Keratinocyte (primary cell): ENCODE measurements around the gene LMCD1. TPM values are rescaled to one million over a fixed set of nuclear protein-coding genes. Genes with fewer than 3 reads are reported as not detected.

Source experiments
- DNase-seq: peaks from one replicate; pipeline ENCODE4 v3.0.0-alpha.2; 2011; ENCODE audit warnings: low read depth, missing footprints, low spot score
- FAIRE-seq: peaks from 2 replicates; lab custom pipeline; 2011; peaks lifted over from hg19 to GRCh38; lab: Jason Lieb, UNC
- H2AFZ ChIP-seq: 2 replicates; pipeline ENCODE4 v1.6.0; 2012; ENCODE audit warnings: low read length, control low read depth, inconsistent platforms; ENCODE audit not compliant: control insufficient read depth
- H3K27ac ChIP-seq: 2 replicates; pipeline ENCODE4 v1.5.1; 2011; ENCODE audit warnings: low read length; ENCODE audit not compliant: control insufficient read depth, insufficient read depth
- H3K27me3 ChIP-seq: 3 replicates; pipeline ENCODE4 v1.6.0; 2011; ENCODE audit warnings: low read length; ENCODE audit not compliant: control insufficient read depth, insufficient read depth; ENCODE audit errors: extremely low read depth
- H3K36me3 ChIP-seq, 2 experiments: 2 replicates in 1 of 2; 3 replicates in 1 of 2; pipeline ENCODE4 v1.5.1; 2011; ENCODE audit warnings: low read length in 2 of 2, mild to moderate bottlenecking in 1 of 2; ENCODE audit not compliant: control insufficient read depth in 2 of 2, insufficient read depth in 2 of 2; ENCODE audit errors: extremely low read depth in 1 of 2
- H3K4me1 ChIP-seq: 3 replicates; pipeline ENCODE4 v1.5.1; 2011; ENCODE audit warnings: low read length; ENCODE audit not compliant: control insufficient read depth, insufficient read depth; ENCODE audit errors: extremely low read depth
- H3K4me2 ChIP-seq: 3 replicates; pipeline ENCODE4 v1.6.0; 2011; ENCODE audit warnings: low read depth, low read length; ENCODE audit not compliant: control insufficient read depth, insufficient read depth; ENCODE audit errors: extremely low read depth
- H3K4me3 ChIP-seq, 3 experiments: fragments of 200-600 bp in 1 of 3; sonication (generic) in 1 of 3; 2 replicates in 2 of 3; 3 replicates in 1 of 3; pipeline ENCODE4 v1.5.1; 2011 to 2016; ENCODE audit warnings: low read length in 3 of 3, mild to moderate bottlenecking in 3 of 3, control low read depth in 2 of 3, inconsistent platforms in 1 of 3, low read depth in 1 of 3, mixed read lengths in 1 of 3, mixed run types in 1 of 3, moderate library complexity in 1 of 3; ENCODE audit not compliant: control insufficient read depth in 2 of 3, insufficient read depth in 2 of 3; ENCODE audit errors: extremely low read depth in 1 of 3
- H3K79me2 ChIP-seq: 2 replicates; pipeline ENCODE4 v1.6.0; 2012; ENCODE audit warnings: low read length; ENCODE audit not compliant: control insufficient read depth, insufficient read depth
- H3K9ac ChIP-seq: 3 replicates; pipeline ENCODE4 v1.6.0; 2011; ENCODE audit warnings: low read length; ENCODE audit not compliant: control insufficient read depth, insufficient read depth; ENCODE audit errors: extremely low read depth
- H3K9me1 ChIP-seq: 3 replicates; pipeline ENCODE4 v1.6.0; 2011; ENCODE audit warnings: low read length; ENCODE audit not compliant: control insufficient read depth, insufficient read depth; ENCODE audit errors: extremely low read depth
- H3K9me3 ChIP-seq: 2 replicates; pipeline ENCODE4 v1.5.1; 2012; ENCODE audit warnings: low read depth, low read length; ENCODE audit not compliant: control insufficient read depth
- H4K20me1 ChIP-seq: 3 replicates; pipeline ENCODE4 v1.6.0; 2011; ENCODE audit warnings: low read length; ENCODE audit not compliant: control insufficient read depth, insufficient read depth; ENCODE audit errors: extremely low read depth
- CTCF ChIP-seq, 3 experiments: IDR thresholded peaks in 1 of 3; conservative IDR thresholded peaks in 1 of 3; optimal IDR thresholded peaks in 1 of 3; 2 replicates in 2 of 3; 3 replicates in 1 of 3; pipeline versions ENCODE3 to v1.5.1; 2011; ENCODE audit warnings: low read length in 3 of 3, mild to moderate bottlenecking in 3 of 3, moderate library complexity in 2 of 3, control low read depth in 1 of 3, inconsistent platforms in 1 of 3; ENCODE audit not compliant: insufficient read depth in 2 of 3; ENCODE audit errors: extremely low read depth in 1 of 3
- EZH2 ChIP-seq: IDR thresholded peaks from one replicate; pipeline ENCODE4 v1.6.1; 2012; ENCODE audit warnings: inconsistent platforms, mild to moderate bottlenecking, low read length, moderate library complexity
- dilution Hi-C: fragments of 300-500 bp; cut with MboI; formaldehyde crosslinking; loops from one replicate; pipeline ENCODE4 v1.7.0; 2020; ENCODE audit warnings: low sequenced_read_pairs; ENCODE audit not compliant: extremely low pct_ligation_motif_present
- polyA plus RNA-seq, 5 experiments: library from polyadenylated mRNA; depleted of rRNA in 3 of 5; stranded (reverse) in 3 of 5; stranded (forward) in 1 of 5; unstranded in 1 of 5; fragments of >200 nt; gene quantifications; 1 replicate in 1 of 5; 2 replicates in 3 of 5; 3 replicates in 1 of 5; pipeline versions ENCODE4 v1.2.1 to v1.2.3, GENCODE V29; 2011 to 2012; ENCODE audit warnings: missing spikeins in 2 of 5, low read depth in 1 of 5, low replicate concordance in 1 of 5

The LMCD1 gene
- polyA plus RNA-seq, 1 donor (not counting 4 experiments of a cell fraction or from before 2014, with no cell fraction given), result 3.7 TPM

- H3K9me1 ChIP-seq, result no peaks in the 10 kb centered on the region
- H3K79me2 ChIP-seq, result no peaks in the 10 kb centered on the region
- H4K20me1 ChIP-seq, result no peaks in the 10 kb centered on the region
- no peaks in the 10 kb centered on the region for H3K36me3 ChIP-seq
- no peaks in the 10 kb centered on the region for H3K4me1 ChIP-seq
- no peaks in the 10 kb centered on the region for H3K27me3 ChIP-seq
- no peak overlapping the region for H3K9ac ChIP-seq
- FAIRE-seq, result no peak
- no peak overlapping the region for H3K4me3 ChIP-seq
- dilution Hi-C loops, result no loop called here
- DNase-seq, result no peak
- no peak overlapping the region for H2AFZ ChIP-seq
- no peak overlapping the region for H3K4me2 ChIP-seq
- TF ChIP-seq CTCF (optimal IDR thresholded peaks at IDR 0.05 in 1 of 3, IDR thresholded peaks at IDR 0.05 in 1 of 3, conservative IDR thresholded peaks at IDR 0.05 in 1 of 3; ENCODE audit: extremely low read depth in 1 of 3, insufficient read depth in 2 of 3, low read length in 3 of 3) (no peak), EZH2 (no peak)
- H3K27ac ChIP-seq, result no peak overlapping the region
- no peaks in the 10 kb centered on the region for H3K9me3 ChIP-seq
Observed at GRCh38 chr3:8488411-8488810, 13.2 kb upstream of the LMCD1 start.

DNA sequence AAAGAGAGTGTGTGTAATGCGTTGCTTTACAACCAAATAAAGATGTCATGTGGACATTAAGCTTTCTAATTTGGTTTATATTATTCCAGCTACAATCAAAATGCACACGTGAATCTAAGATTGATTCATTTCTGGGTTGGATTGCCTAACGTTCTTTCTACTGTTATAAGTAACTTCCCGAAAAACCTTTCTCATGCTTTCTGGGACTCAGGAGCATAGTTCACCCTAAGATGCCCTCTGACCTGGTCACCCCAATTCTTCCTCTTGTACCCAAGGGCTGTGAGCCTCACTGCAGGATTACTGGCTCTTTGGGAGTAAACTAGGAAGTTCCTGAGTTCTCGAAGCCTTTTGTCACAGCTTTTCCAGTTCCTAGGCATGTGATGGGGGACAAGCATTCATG lies 12.7 kb upstream of the LMCD1 start:
- Histone ChIP-seq H3K9ac (no peak overlapping the region), H2AFZ (no peak overlapping the region), H3K4me3 (no peak overlapping the region), H3K36me3 (no peaks in the 10 kb centered on the region), H3K9me1 (no peaks in the 10 kb centered on the region), H3K27me3 (no peaks in the 10 kb centered on the region), H3K27ac (no peak overlapping the region), H3K4me2 (no peak overlapping the region), H4K20me1 (no peaks in the 10 kb centered on the region), H3K4me1 (no peaks in the 10 kb centered on the region), H3K79me2 (no peaks in the 10 kb centered on the region), H3K9me3 (no peaks in the 10 kb centered on the region)
- FAIRE-seq (no peak), DNase-seq (no peak)
- dilution Hi-C loops, result no loop called here
- TF ChIP-seq EZH2 (no peak), CTCF (optimal IDR thresholded peaks at IDR 0.05 in 1 of 3, IDR thresholded peaks at IDR 0.05 in 1 of 3, conservative IDR thresholded peaks at IDR 0.05 in 1 of 3; ENCODE audit: extremely low read depth in 1 of 3, insufficient read depth in 2 of 3, low read length in 3 of 3) (no peak)
